CD4-positive, alpha-beta T cell (primary cell): ENCODE measurements around the gene OR13C5. TPM values are rescaled to one million over a fixed set of nuclear protein-coding genes. Genes with fewer than 3 reads are reported as not detected.
"Not testable (repeated sequence)": the region's sequence is repeated elsewhere in the genome, so short reads cannot be mapped to it uniquely, and the experiment has no call there.

Experiments
- ATAC-seq: fragments of 200-7000 bp; cut with Tn5 transposase; one replicate; pipeline ENCODE4 v1.10.0; 2022; ENCODE audit warnings: mild to moderate bottlenecking; ENCODE audit not compliant: poor library complexity
- CTCF ChIA-PET: fragments of 350-600 bp; sonication (Branson Sonifier 250); formaldehyde crosslinking; loops from one replicate; lab custom pipeline; 2021; ENCODE audit warnings: antibody characterized with exemption, inconsistent platforms; lab: Charles Lee
- POLR2A ChIA-PET: fragments of 350-600 bp; sonication (Branson Sonifier 250); formaldehyde crosslinking; loops from one replicate; lab custom pipeline; 2021; ENCODE audit warnings: antibody characterized with exemption, inconsistent platforms; lab: Charles Lee
- DNase-seq, 14 experiments: peaks; one replicate each; pipeline ENCODE4 v3.0.0-alpha.2; 2013 to 2020; ENCODE audit warnings: mixed read lengths in 2 of 14
- H3K27ac ChIP-seq, 2 donors: one replicate each; pipeline versions ENCODE4 v1.5.1 to v1.7.0; 2013; ENCODE audit warnings: low read length in 2 of 2, low read depth in 1 of 2, mild to moderate bottlenecking in 1 of 2
- H3K27me3 ChIP-seq, 2 experiments: 1 replicate in 1 of 2; 2 replicates in 1 of 2; pipeline versions ENCODE4 v1.6.1 to v1.7.0; 2013; ENCODE audit warnings: low read length in 2 of 2, control low read depth in 1 of 2, mild to moderate bottlenecking in 1 of 2, moderate library complexity in 1 of 2; ENCODE audit not compliant: insufficient read depth in 2 of 2, control insufficient read depth in 1 of 2
- H3K36me3 ChIP-seq: one replicate; pipeline ENCODE4 v1.6.1; 2013; ENCODE audit warnings: low read length, control low read depth; ENCODE audit not compliant: insufficient read depth
- H3K4me1 ChIP-seq: one replicate; pipeline ENCODE4 v1.6.1; 2013; ENCODE audit warnings: low read length, control low read depth; ENCODE audit not compliant: insufficient read depth
- H3K4me3 ChIP-seq: one replicate; pipeline ENCODE4 v1.5.1; 2013; ENCODE audit warnings: mild to moderate bottlenecking, low read length, moderate library complexity
- H3K9me3 ChIP-seq, 2 experiments: 1 replicate in 1 of 2; 2 replicates in 1 of 2; pipeline versions ENCODE4 v1.6.1 to v1.7.0; 2013; ENCODE audit warnings: low read length in 2 of 2, mild to moderate bottlenecking in 2 of 2, control low read depth in 1 of 2, moderate library complexity in 1 of 2; ENCODE audit not compliant: control insufficient read depth in 1 of 2, insufficient read depth in 1 of 2
- H3K27ac Mint-ChIP-seq: one replicate; pipeline ENCODE4 v1.8.0; 2020; ENCODE audit warnings: mixed read lengths
- H3K27me3 Mint-ChIP-seq: one replicate; pipeline ENCODE4 v1.8.0; 2021; ENCODE audit warnings: mixed read lengths
- H3K36me3 Mint-ChIP-seq: one replicate; pipeline ENCODE4 v1.8.0; 2021; ENCODE audit warnings: low read depth, mixed read lengths
- H3K4me1 Mint-ChIP-seq: one replicate; pipeline ENCODE4 v1.8.0; 2021; ENCODE audit warnings: low read depth, mixed read lengths
- H3K4me3 Mint-ChIP-seq: one replicate; pipeline ENCODE4 v1.8.0; 2020; ENCODE audit warnings: mild to moderate bottlenecking, mixed read lengths
- H3K9me3 Mint-ChIP-seq: one replicate; pipeline ENCODE4 v1.8.0; 2020; ENCODE audit warnings: mixed read lengths
- CTCF ChIP-seq: fragments of 200-600 bp; IDR thresholded peaks from one replicate; pipeline ENCODE4 v1.8.0; 2022; ENCODE audit warnings: antibody characterized with exemption, mild to moderate bottlenecking
- intact Hi-C, 2 experiments: fragments of 100-400 bp; cut with DNase I in 1 of 2; cut with micrococcal nuclease in 1 of 2; formaldehyde crosslinking; loops; one replicate each; pipeline versions ENCODE4 v1.15.1 to v1.9.0; 2023 to 2025; cut with DNase I, micrococcal nuclease
- polyA plus RNA-seq, 2 donors: library from polyadenylated mRNA; unstranded; fragments of 120-200 nt; gene quantifications; one replicate each; pipeline ENCODE4 v1.2.1, GENCODE V29; 2013
- total RNA-seq, 174 experiments: library from RNA in 2 of 174; stranded (reverse) in 2 of 174; gene quantifications; one replicate each; pipeline ENCODE4 v1.2.3 and lab custom pipeline; 2021 to 2026

Gene OR13C5
- total RNA-seq = not detected
- not detected for polyA plus RNA-seq (2013, experiment 1 of 2)
- polyA plus RNA-seq (2013, experiment 2 of 2) = not detected
- 0 to 0.23 (median 0) reads per million in 172 experiments for total RNA-seq (lab: John Stamatoyannopoulos, UW)

- H3K4me3 ChIP-seq, H3K9me3 Mint-ChIP-seq, H3K27me3 Mint-ChIP-seq, ATAC-seq, H3K36me3 Mint-ChIP-seq, H3K9me3 ChIP-seq, CTCF ChIA-PET, H3K4me1 ChIP-seq, H3K27ac Mint-ChIP-seq, H3K27me3 ChIP-seq, H3K4me3 Mint-ChIP-seq, POLR2A ChIA-PET, H3K27ac ChIP-seq, H3K36me3 ChIP-seq, H3K4me1 Mint-ChIP-seq, intact Hi-C loops, DNase-seq: not testable (repeated sequence)
These were observed at the start of gene OR13C5 for GRCh38 chr9:104599313-104599712. OR13C5 (minus strand) TSS chr9:104599413; CDS start chr9:104599413, 0 bp downstream.

- DNase-seq (no peak), ATAC-seq (no peak)
- intact Hi-C loops = no loop called here
- no peaks in the 10 kb centered on the region for H3K4me1 Mint-ChIP-seq
- no peaks in the 10 kb centered on the region for H3K36me3 Mint-ChIP-seq
- H3K27ac ChIP-seq = no peak overlapping the region
- ChIA-PET POLR2A (no interaction called here), CTCF (no interaction called here)
- H3K27me3 ChIP-seq = no peaks in the 10 kb centered on the region
- H3K27me3 Mint-ChIP-seq = no peaks in the 10 kb centered on the region
- no peak for TF ChIP-seq CTCF
- peaks cover 24% of the 10 kb centered on the region for H3K9me3 Mint-ChIP-seq
- H3K9me3 ChIP-seq = peaks cover 14 to 25% of the 10 kb centered on the region in 2 experiments
- H3K36me3 ChIP-seq = no peaks in the 10 kb centered on the region
- no peak overlapping the region for H3K4me3 Mint-ChIP-seq
- H3K27ac Mint-ChIP-seq = no peak overlapping the region
- no peak overlapping the region for H3K4me3 ChIP-seq
- H3K4me1 ChIP-seq = no peaks in the 10 kb centered on the region
These were observed 36.2 kb upstream of the OR13C5 start for GRCh38 chr9:104635456-104635855.

- Mint-ChIP-seq H3K9me3 (peaks cover 14% of the 10 kb centered on the region), H3K27me3 (no peaks in the 10 kb centered on the region), H3K4me1 (no peaks in the 10 kb centered on the region), H3K27ac (no peak overlapping the region), H3K36me3 (no peaks in the 10 kb centered on the region), H3K4me3 (no peak overlapping the region)
- Histone ChIP-seq H3K27me3 (no peaks in the 10 kb centered on the region), H3K27ac (no peak overlapping the region), H3K4me1 (no peaks in the 10 kb centered on the region), H3K9me3 (peaks cover 6 to 25% of the 10 kb centered on the region in 2 experiments), H3K36me3 (no peaks in the 10 kb centered on the region), H3K4me3 (no peak overlapping the region)
- DNase-seq (peak in 1 of 14 experiments; percentile 10), ATAC-seq (no peak)
- ChIA-PET CTCF (no interaction called here), POLR2A (no interaction called here)
- no peak for TF ChIP-seq CTCF
- intact Hi-C loops = no loop called here
These were observed 34.8 kb upstream of the OR13C5 start for GRCh38 chr9:104633976-104634520.

- CTCF ChIA-PET, ATAC-seq, H3K4me3 Mint-ChIP-seq, H3K36me3 Mint-ChIP-seq, H3K27me3 ChIP-seq, H3K9me3 ChIP-seq, DNase-seq, H3K27me3 Mint-ChIP-seq, H3K27ac Mint-ChIP-seq, POLR2A ChIA-PET, H3K4me1 ChIP-seq, H3K36me3 ChIP-seq, H3K4me3 ChIP-seq, H3K4me1 Mint-ChIP-seq, H3K27ac ChIP-seq, intact Hi-C loops, H3K9me3 Mint-ChIP-seq: not testable (repeated sequence)
These were observed 26.8 kb upstream of the OR13C5 start for GRCh38 chr9:104625964-104626363.
